Transverse colon (tissue), 4 donors: ENCODE data around the gene LDLRAD4. TPM values are rescaled to one million over a fixed set of nuclear protein-coding genes. Genes with fewer than 3 reads are reported as not detected.

Experiments
- DNase-seq: peaks from one replicate; pipeline ENCODE4 v3.0.0-alpha.2; 2019
- H3K27ac ChIP-seq, 4 donors: fragments of 200-600 bp; sonication (generic); 2 replicates each; pipeline ENCODE4 v1.5.1; 2016 to 2018; ENCODE audit warnings: inconsistent platforms in 4 of 4
- H3K27me3 ChIP-seq: fragments of 200-600 bp; sonication (generic); 2 replicates; pipeline ENCODE4 v1.5.1; 2017; ENCODE audit warnings: inconsistent platforms
- H3K36me3 ChIP-seq, 4 donors: fragments of 200-600 bp; sonication (generic); 2 replicates each; pipeline ENCODE4 v1.5.1; 2017 to 2019; ENCODE audit warnings: inconsistent platforms in 4 of 4
- H3K4me1 ChIP-seq, 4 donors: fragments of 200-600 bp; sonication (generic); 2 replicates each; pipeline ENCODE4 v1.5.1; 2017 to 2020; ENCODE audit warnings: inconsistent platforms in 4 of 4
- H3K4me3 ChIP-seq, 4 donors: fragments of 200-600 bp; sonication (generic); 1 replicate in 1 of 4; 2 replicates in 3 of 4; pipeline versions ENCODE4 v1.5.1 to v1.6.1; 2017 to 2019; ENCODE audit warnings: inconsistent platforms in 4 of 4
- H3K9me3 ChIP-seq, 2 donors: fragments of 200-600 bp; sonication (generic); 2 replicates each; pipeline ENCODE4 v1.5.1; 2017 to 2019; ENCODE audit warnings: inconsistent platforms in 2 of 2
- EP300 ChIP-seq: sonication (generic); formaldehyde crosslinking; IDR thresholded peaks from one replicate; pipeline ENCODE4 v1.6.1; 2017; ENCODE audit warnings: antibody characterized with exemption, low read depth
- POLR2A ChIP-seq: fragments of 450-650 bp; IDR thresholded peaks from one replicate; pipeline ENCODE4 v1.6.1; 2016; ENCODE audit warnings: antibody characterized with exemption, mild to moderate bottlenecking, moderate library complexity
- POLR2AphosphoS5 ChIP-seq, 3 donors: sonication (generic); formaldehyde crosslinking; IDR thresholded peaks; one replicate each; pipeline ENCODE4 v1.6.1; 2016; ENCODE audit warnings: antibody characterized with exemption in 3 of 3
- whole genome bisulfite sequencing, 2 donors: methylation state at CpG; one replicate each; pipeline ENCODE4 v1.1.5; 2018; ENCODE audit warnings: low coverage in 1 of 2; 5-methylcytosine and 5-hydroxymethylcytosine counted together
- in situ Hi-C, 4 donors: fragments of 200-750 bp; cut with MboI; loops; one replicate each; pipeline versions ENCODE4 v1.15.0 to v1.15.1; 2017; ENCODE audit warnings: low sequenced_read_pairs in 3 of 4, low pct_ligation_motif_present in 1 of 4, low pct_unique_long_range_greater_than_20kb in 1 of 4
- intact Hi-C: fragments of 100-400 bp; cut with DNase I; formaldehyde crosslinking; loops from one replicate; pipeline ENCODE4 v1.15.1; 2023; ENCODE audit warnings: low total_unique reads
- total RNA-seq, 4 donors: library from RNA; depleted of rRNA; stranded (reverse); fragments of >200 nt; gene quantifications; one replicate each; pipeline ENCODE4 v1.1.0, GENCODE V29; 2016
- TF ChIP-seq, protein P1 (sequence below), 5 experiments: fragments of 200-600 bp in 3 of 5; fragments of 450-650 bp in 2 of 5; sonication (generic) in 3 of 5; IDR thresholded peaks; 1 replicate in 2 of 5; 2 replicates in 3 of 5; pipeline ENCODE4 v1.5.1; 2016 to 2017; ENCODE audit warnings: antibody characterized with exemption in 5 of 5, inconsistent platforms in 3 of 5, mild to moderate bottlenecking in 2 of 5, moderate library complexity in 1 of 5

LDLRAD4 gene
- total RNA-seq, 4 donors from 2014 or later, result 34.8 to 277 (median 60.6) TPM

DNA sequence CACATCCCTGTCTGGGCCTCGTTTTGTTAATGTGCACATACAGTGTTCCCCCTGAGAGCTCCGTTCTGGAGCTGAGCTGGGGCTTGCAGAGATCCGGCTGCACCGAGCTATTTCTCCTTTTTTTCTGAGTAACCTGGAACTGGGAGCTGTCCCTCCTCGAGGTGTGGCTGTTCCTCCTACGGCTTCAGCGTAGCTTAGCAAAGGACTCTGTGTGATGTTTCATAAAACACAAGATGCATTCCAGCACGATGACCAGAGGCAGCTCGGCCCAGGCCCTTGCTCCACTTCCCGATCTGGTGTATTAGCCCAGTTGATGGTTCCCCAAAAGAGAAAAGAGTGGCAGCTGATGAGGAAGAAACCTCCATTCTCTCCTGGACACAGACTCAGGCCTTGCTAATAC, 404.8 kb downstream of the LDLRAD4 start:
- H3K9me3 ChIP-seq, result no peaks in the 10 kb centered on the region
- H3K4me3 ChIP-seq, result no peak overlapping the region
- H3K27ac ChIP-seq, result no peak overlapping the region
- TF ChIP-seq POLR2A (no peak), EP300 (no peak), POLR2AphosphoS5 (IDR thresholded peaks at IDR 0.05) (no peak)
- TF ChIP-seq, protein P1, sequence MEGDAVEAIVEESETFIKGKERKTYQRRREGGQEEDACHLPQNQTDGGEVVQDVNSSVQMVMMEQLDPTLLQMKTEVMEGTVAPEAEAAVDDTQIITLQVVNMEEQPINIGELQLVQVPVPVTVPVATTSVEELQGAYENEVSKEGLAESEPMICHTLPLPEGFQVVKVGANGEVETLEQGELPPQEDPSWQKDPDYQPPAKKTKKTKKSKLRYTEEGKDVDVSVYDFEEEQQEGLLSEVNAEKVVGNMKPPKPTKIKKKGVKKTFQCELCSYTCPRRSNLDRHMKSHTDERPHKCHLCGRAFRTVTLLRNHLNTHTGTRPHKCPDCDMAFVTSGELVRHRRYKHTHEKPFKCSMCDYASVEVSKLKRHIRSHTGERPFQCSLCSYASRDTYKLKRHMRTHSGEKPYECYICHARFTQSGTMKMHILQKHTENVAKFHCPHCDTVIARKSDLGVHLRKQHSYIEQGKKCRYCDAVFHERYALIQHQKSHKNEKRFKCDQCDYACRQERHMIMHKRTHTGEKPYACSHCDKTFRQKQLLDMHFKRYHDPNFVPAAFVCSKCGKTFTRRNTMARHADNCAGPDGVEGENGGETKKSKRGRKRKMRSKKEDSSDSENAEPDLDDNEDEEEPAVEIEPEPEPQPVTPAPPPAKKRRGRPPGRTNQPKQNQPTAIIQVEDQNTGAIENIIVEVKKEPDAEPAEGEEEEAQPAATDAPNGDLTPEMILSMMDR (IDR thresholded peaks at IDR 0.05), result no peak
- H3K27me3 ChIP-seq, result no peaks in the 10 kb centered on the region
- 59 to 81% methylated on average over 5 to 10 of the region's 10 CpGs for WGBS, 2 donors
- no peak for DNase-seq
- H3K36me3 ChIP-seq, result no peaks in the 10 kb centered on the region
- intact Hi-C loops (loop anchor here (10.0 kb wide), 1 partner anchor 509 kb away; no protein-coding TSS in a partner anchor), in situ Hi-C loops (no loop called here)
- H3K4me1 ChIP-seq, result no peaks in the 10 kb centered on the region

DNA sequence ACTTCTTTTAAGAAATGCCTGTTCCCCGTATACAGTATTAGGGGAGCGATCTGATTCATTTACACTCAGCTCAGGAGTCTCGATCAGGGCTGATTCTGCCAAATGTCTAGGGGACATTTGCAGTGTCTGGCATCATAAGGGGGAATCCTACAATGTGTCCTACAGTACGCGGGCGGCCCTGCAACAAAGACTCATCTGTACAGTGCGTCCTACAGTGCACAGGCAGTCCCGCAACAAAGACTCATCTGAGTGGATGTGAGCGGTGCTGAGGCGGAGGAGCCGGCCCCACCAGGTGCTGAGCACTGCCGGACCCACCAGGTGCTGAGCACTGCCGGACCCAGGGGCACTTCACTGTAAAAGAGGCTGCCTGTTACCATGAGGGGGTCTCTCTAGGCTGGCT, 405.3 kb downstream of the LDLRAD4 start:
- 92% methylated on average over 11 of the region's 13 CpGs; no CpG with 5 or more reads in 1 of the 2 donors for WGBS, 2 donors
- in situ Hi-C loops (no loop called here), intact Hi-C loops (loop anchor here (10.0 kb wide), 1 partner anchor 509 kb away; no protein-coding TSS in a partner anchor)
- no peaks in the 10 kb centered on the region for H3K27me3 ChIP-seq
- no peaks in the 10 kb centered on the region for H3K36me3 ChIP-seq
- no peak for DNase-seq
- H3K27ac ChIP-seq, result no peak overlapping the region
- no peaks in the 10 kb centered on the region for H3K9me3 ChIP-seq
- no peak for TF ChIP-seq POLR2AphosphoS5 (IDR thresholded peaks at IDR 0.05)
- TF ChIP-seq, protein P1 (IDR thresholded peaks at IDR 0.05), result no peak
- TF ChIP-seq EP300, result no peak
- no peak for TF ChIP-seq POLR2A
- H3K4me1 ChIP-seq, result no peaks in the 10 kb centered on the region
- H3K4me3 ChIP-seq, result no peak overlapping the region

DNA sequence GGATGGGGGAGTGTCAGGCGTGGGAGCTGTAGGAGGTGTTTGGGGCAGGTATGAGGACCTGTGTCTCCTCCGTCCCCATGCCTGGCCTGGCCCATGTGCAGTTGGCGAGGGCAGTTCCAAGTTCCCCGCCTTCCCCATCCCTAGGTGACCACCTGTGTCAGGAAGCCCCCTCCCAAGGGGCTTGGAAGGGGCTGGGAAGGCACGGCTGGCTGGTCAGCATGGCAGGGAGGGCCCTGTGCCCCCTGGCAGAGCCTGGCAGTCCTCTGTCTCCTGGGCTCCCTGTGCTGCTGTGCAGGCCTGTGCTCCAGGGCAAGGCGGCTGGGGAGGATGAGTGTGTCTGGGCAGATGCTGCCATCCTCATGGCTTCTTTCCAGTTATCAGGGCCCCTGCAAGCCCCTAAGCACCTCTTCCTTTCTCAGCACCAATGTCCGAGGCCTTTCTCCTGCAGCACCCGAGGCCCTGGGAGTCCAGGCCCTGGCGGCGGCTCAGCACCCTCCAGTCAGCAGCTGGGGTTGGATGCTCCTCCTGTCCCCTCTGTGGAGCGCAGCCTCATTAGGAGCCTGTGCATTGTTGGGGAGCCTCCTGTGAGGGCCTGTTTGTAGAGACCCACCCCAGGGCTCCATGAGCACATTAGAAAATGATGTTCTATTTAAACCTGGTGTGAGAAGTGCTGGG, 406.1 kb downstream of the LDLRAD4 start:
- Histone ChIP-seq H3K9me3 (no peaks in the 10 kb centered on the region), H3K4me1 (peaks cover 0 to 7% (median under 1%) of the 10 kb centered on the region in 4 donors), H3K27ac (no peak overlapping the region), H3K4me3 (no peak overlapping the region), H3K27me3 (no peaks in the 10 kb centered on the region), H3K36me3 (no peaks in the 10 kb centered on the region)
- in situ Hi-C loops (loop anchor here in 3 of 4 donors (25.0 kb wide), 2 partner anchors 412 to 512 kb away; partner anchors contain the start of gene LDLRAD4 (in 2 of the 3)), intact Hi-C loops (loop anchor here (5.0 to 10.0 kb wide), 3 partner anchors 92 to 510 kb away; no protein-coding TSS in a partner anchor)
- TF ChIP-seq POLR2A, result no peak
- no peak for TF ChIP-seq POLR2AphosphoS5 (IDR thresholded peaks at IDR 0.05)
- no peak for DNase-seq
- WGBS, 2 donors, result 93% methylated on average over 11 of the region's 11 CpGs; no CpG with 5 or more reads in 1 of the 2 donors

DNA sequence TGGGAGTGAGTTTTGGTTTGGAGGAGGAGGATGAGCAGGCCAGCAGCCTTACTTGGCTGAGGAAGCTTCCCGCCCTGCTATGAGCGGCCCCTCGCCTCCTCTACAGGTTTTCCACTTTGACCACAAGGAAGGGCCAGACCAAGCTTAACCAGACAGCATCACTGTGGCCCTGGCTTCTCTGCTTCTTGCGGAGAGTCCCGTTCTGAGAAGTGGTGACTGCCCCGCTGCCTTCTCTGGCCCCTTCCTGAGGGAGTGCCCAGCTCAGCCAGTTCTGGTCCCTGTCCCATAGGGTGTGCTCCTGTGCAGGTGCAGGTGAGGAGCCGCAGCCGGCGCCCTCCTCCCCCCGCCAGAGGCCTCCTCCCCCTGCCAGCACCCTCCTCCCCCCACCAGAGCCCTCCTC, 406.8 kb downstream of the LDLRAD4 start:
- Histone ChIP-seq H3K27ac (no peak overlapping the region), H3K4me1 (peaks cover 0 to 10% (median 1%) of the 10 kb centered on the region in 4 donors), H3K4me3 (no peak overlapping the region), H3K27me3 (no peaks in the 10 kb centered on the region), H3K36me3 (no peaks in the 10 kb centered on the region), H3K9me3 (no peaks in the 10 kb centered on the region)
- WGBS, 2 donors, result 91 to 93% methylated on average over 3 to 9 of the region's 10 CpGs
- in situ Hi-C loops, result loop anchor here in 3 of 4 donors (25.0 kb wide), 2 partner anchors 413 to 513 kb away; partner anchors contain the start of gene LDLRAD4 (in 2 of the 3)
- TF ChIP-seq POLR2AphosphoS5 (IDR thresholded peaks at IDR 0.05) (no peak), POLR2A (no peak), EP300 (no peak)
- TF ChIP-seq, protein P1 (IDR thresholded peaks at IDR 0.05), result no peak
- no peak for DNase-seq
- intact Hi-C loops, result loop anchor here (5.0 to 10.0 kb wide), 3 partner anchors 93 to 511 kb away; no protein-coding TSS in a partner anchor
